ENCODE data around the gene FNDC1.
A peak's percentile ranks its signal among the peaks of the same experiment; 100 is the strongest.

Gene FNDC1

GRCh38 chr6:159127701-159128100, 41.5 kb upstream of the FNDC1 start:
- no peak overlapping the region for H3K4me3 ChIP-seq (ENCODE audit: low read depth, low read length)
- TF ChIP-seq CTCF (IDR thresholded peaks at IDR 0.05; ENCODE audit: borderline replicate concordance, insufficient read depth, low read depth, low read length) = no peak

GRCh38 chr6:159128978-159129377, 40.2 kb upstream of the FNDC1 start:
- no peak overlapping the region for H3K4me3 ChIP-seq (ENCODE audit: low read depth, low read length)
- TF ChIP-seq CTCF (IDR thresholded peaks at IDR 0.05; ENCODE audit: borderline replicate concordance, insufficient read depth, low read depth, low read length) = no peak

- no peak for TF ChIP-seq CTCF (IDR thresholded peaks at IDR 0.05; ENCODE audit: borderline replicate concordance, insufficient read depth, low read depth, low read length)
- no peak overlapping the region for H3K4me3 ChIP-seq (ENCODE audit: low read depth, low read length)
Measured at GRCh38 chr6:159130846-159131245, 38.4 kb upstream of the FNDC1 start.

- H3K4me3 ChIP-seq (ENCODE audit: low read depth, low read length) = no peak overlapping the region
- TF ChIP-seq CTCF (IDR thresholded peaks at IDR 0.05; ENCODE audit: borderline replicate concordance, insufficient read depth, low read depth, low read length) = no peak
Measured at GRCh38 chr6:159131709-159132108, 37.5 kb upstream of the FNDC1 start.

- H3K4me3 ChIP-seq (ENCODE audit: low read depth, low read length) = no peak overlapping the region
- TF ChIP-seq CTCF (IDR thresholded peaks at IDR 0.05; ENCODE audit: borderline replicate concordance, insufficient read depth, low read depth, low read length) = no peak
Measured at GRCh38 chr6:159132664-159133063, 36.5 kb upstream of the FNDC1 start.

GRCh38 chr6:159134701-159135364, 34.4 kb upstream of the FNDC1 start:
- no peak overlapping the region for H3K4me3 ChIP-seq (ENCODE audit: low read depth, low read length)
- peak; percentile 92 for TF ChIP-seq CTCF (IDR thresholded peaks at IDR 0.05; ENCODE audit: borderline replicate concordance, insufficient read depth, low read depth, low read length)

GRCh38 chr6:159137676-159138075, 31.5 kb upstream of the FNDC1 start:
- TF ChIP-seq CTCF (IDR thresholded peaks at IDR 0.05; ENCODE audit: borderline replicate concordance, insufficient read depth, low read depth, low read length) = no peak
- no peak overlapping the region for H3K4me3 ChIP-seq (ENCODE audit: low read depth, low read length)
